8988T (cell line): Measurements from ENCODE around the gene ADARB2.
"Not testable (repeated sequence)": the region's sequence is repeated elsewhere in the genome, so short reads cannot be mapped to it uniquely, and the experiment has no call there.

Experiments used
- DNase-seq: peaks from one replicate; pipeline ENCODE4 v3.0.0; 2011

ADARB2 gene

DNA sequence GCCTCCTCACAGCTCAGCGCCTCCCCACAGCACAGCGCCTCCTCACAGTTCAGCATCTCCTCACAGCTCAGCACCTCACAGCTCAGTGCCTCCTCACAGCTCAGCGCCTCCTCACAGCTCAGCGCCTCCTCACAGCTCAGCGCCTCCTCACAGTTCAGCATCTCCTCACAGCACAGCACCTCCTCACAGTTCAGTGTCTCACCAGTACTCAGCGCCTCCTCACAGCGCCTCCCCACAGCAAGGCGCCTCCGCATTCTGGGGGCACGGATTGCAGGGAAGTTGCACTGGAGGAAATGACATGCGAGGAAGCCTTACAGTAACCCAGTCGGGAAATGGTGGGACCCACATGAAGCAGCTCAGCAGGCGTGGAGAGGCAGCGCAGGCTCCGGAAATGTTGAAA lies 409.6 kb downstream of the ADARB2 start:
- DNase-seq = no peak

DNA sequence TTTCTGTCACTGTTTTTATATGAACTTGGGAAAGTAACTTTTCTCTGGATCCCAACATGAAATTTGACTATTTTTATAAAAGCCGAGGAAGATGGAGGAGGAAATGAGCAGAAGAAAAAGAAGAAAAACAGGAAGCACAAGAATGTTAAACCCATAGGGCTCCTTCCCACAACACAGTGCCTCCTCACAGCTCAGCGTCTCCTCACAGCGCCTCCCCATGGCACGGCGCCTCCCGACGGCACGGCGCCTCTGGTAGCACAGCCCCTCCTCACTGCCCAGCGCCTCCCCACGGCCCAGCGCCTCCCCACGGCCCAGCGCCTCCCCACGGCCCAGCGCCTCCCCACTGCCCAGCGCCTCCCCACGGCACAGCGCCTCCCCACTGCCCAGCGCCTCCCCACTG lies 410.8 kb downstream of the ADARB2 start:
- DNase-seq = not testable (repeated sequence)

DNA sequence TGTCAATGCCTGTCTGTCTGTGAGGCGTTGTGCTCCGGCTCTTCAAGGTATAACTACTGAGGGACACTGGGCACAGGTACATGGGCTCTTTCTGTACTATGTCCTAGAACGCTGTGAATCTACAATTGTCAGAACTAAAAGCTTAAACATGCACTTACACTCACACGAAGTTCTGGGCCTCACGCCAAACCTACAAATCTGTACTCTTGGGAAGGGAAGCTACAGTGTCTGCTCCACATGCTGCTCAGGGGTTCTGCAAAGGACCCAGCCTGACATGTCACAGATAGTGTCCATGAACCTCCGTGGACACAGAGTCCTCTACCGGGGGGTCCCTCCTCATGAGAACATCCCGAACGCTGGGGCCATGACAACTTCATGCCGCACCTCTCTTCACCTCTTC lies 412.4 kb downstream of the ADARB2 start:
- no peak for DNase-seq

DNA sequence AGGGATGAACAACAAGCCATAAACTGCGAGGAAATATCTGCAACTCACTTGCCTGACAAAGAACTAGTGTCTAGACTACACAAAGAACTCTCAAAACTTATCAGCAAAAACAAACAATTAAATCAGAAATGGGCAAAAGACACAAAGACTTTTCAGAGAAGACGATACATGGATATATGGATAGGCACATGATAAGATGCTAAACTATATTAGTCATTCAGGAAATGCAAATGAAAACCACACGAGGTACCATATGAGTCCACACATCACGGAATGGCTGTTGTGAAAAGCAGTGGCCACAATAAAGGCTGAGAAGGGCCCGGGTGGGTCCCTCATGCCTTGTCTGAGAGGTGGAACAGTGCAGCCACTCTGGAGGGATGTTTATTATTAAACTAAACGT lies 413.4 kb downstream of the ADARB2 start:
- no peak for DNase-seq

DNA sequence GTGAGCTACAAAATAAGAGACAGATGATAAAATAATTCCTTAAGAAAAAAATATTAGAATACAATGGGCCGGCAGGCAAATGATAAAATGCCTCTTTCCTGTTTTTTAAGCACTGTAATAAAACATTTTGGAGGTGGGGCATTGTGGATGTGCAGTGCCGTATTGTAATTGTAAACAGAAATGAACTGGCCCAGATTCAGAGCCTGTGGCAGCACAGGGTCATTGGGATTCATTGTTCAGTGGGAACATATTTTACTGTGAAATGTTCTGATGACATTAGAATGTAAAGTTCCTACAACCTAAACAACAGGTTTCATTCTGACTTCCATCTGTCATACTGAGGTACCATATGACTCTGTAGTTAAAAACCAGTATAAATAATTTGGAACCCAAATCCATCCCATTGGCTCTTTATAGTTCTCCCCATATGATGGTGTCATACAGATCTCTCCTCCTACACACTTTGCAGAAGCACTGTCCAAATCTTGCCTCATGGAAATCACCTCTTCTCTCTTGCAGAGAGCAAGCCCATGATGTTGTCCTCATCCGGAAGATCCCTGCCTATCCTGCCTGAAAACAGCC lies 416.5 kb downstream of the ADARB2 start:
- DNase-seq = no peak

DNA sequence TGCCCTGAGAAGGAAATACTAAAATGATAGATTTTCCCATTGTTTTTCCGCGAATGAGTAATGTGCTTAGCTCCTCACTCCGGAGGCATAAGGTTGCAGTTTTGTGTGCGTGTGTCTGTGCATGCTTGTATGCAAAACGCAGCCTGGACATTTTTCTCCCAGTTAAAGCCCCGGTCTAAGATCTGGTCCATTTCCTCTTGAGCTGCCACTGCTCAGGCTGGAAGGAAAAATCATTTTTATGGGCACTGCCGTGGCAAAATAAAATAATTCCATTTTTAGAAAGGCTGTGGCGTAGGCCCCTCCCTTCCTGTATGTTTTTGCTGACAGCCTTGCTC lies 420.5 kb downstream of the ADARB2 start:
- DNase-seq = no peak

DNA sequence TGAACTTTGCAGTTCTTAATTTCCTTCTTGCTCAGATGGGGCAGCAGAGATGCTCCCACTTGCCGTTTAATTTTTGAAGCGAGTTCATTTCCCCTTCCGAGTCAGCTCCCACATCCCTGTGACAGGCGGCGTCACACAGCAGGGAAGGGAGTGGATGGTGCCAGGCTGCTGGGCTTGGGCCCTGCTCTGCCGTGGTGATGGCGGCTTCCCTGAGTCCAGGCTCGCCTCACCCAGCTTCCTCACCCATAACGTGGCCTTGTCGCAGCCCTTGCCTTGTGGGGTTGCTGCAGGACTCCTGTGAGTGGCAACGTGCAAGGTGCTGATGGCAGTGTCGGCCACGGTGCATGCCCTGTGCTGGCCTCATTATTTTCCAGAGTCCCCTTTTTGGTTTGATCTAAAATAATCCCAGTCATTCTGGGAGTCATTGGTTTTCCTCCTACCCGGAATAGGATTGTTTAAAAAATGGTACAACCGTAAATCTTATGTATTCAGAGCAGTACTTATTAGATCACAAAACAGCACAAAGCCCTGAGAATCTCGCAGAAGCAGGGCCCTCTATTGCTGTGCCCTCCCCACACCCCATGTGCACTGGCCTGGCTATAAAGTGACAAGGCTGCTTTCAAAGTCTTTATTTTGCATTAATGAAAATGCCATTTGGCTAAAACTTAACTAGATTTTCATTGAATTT lies 421.1 kb downstream of the ADARB2 start:
- no peak for DNase-seq

DNA sequence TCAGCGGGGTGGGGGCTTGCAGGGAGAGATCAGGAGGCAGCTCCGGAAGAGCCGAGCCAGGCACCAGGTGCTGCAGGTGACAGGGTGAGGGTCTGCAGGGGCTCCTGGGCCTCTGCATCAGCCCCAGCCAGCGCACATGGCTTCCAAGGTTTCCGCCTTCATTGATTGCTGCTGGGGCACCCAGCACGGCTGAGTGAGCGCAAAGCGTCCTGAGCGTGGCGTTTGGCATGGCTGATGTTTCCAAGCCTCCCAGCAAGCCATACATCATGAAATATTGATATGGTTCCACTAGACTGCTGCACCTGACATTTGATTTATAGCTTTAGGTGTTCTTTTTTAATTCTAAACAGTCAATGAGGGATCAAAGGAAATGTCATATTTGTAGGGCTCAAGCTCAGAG lies 422.1 kb downstream of the ADARB2 start:
- DNase-seq = no peak

DNA sequence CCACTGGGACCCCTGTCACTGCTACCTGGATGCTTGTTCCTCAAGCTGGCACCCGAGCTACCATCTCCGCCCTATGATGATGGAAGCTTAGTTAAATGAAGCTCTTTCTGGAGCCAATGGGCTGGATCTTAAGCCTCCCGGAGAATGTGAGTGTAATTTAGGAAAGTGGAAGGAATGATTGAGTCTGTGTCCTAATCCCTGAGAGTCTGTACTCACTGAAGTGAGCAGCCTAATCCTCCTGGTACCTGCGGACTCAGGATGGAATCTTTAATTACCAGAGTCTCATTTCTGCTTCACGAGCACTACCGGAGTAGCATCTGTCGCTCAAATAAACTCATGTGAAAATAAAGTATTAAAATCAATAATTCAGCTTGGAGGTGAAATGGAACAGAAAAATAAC lies 425.6 kb downstream of the ADARB2 start:
- no peak for DNase-seq

DNA sequence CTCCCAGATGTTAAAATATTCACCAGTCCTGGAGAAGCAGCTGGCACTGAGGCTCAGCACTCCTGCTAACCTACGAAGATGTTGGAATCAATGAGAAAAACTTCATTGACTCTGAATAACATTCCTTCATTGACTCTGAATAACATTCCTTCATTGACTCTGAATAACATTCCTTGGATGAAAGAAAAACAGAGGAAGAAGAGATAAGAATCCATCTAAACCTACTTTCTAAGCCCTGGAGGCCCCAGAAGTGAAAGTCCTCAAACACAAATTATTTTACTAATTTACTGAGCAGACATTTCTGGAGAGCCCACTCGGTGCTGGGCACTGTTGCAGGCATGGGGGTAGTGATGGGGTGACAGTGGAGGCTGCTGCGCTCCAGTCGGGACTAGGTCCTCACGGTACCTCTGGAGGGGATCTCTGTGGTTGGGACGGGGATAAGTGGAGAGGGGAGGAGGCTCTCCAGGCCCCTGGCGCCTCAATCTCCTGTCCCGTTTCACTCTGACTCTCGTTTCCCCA lies 427.0 kb downstream of the ADARB2 start:
- no peak for DNase-seq

DNA sequence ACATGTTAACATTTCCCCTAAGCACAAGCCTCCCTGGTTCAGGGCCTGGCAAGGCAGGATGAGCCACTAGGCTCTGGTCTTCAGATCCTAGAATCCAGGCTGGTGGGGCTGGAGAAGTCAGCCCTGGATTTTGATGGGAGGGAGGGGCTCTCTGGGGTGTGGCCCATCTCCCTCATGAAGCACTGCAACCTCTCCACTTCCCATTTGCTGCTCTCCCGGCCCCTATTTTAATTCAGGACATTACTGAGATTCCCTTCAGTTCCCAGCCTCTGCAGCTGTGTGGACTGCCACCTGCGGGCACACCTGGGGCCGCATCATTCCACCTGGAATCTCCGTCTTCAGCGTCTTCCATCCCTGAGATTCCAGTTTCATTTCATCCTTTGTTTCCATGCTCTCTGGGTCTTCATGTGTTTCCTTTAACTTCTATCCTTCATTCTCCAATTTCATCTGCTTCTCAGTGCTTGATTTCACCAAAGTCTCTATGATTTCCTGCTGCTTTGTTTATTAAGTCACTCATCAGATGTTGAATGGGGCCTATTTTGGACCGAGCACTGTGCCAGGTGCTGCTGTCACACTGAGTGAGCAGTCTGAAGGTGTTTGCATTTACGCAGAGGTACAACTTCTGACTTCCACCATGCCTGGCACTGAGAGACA lies 427.6 kb downstream of the ADARB2 start:
- DNase-seq = no peak

DNA sequence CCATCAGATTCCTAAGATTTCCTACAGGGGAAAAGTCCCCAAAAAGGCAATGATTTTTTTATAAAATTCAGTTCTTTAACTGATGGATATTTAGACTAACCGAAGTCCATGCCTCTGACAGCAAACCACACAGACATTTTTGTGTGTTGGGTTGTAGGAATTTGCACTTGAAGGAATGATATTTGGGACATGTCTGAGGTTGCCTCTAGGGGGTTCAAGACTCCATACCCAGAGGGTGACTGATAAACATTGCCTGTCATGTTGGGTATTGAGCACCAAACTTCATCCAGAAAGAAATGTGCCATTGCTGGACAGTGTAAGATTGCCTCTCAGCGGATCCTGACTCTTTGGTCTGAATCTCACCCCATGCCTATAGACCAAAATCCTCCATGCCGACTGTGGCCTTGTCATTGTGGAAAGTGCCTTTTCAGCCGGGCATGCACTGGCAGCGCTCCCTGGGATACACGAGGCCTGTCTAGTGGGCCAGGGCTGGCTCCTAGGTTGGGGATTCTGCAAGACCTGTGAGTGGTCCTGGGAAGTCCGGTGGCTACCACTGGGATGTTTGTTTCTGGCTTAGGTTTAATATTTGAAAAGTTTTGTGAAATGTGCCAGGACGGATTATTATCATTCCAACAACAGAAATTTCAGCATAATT lies 428.2 kb downstream of the ADARB2 start:
- DNase-seq = no peak

DNA sequence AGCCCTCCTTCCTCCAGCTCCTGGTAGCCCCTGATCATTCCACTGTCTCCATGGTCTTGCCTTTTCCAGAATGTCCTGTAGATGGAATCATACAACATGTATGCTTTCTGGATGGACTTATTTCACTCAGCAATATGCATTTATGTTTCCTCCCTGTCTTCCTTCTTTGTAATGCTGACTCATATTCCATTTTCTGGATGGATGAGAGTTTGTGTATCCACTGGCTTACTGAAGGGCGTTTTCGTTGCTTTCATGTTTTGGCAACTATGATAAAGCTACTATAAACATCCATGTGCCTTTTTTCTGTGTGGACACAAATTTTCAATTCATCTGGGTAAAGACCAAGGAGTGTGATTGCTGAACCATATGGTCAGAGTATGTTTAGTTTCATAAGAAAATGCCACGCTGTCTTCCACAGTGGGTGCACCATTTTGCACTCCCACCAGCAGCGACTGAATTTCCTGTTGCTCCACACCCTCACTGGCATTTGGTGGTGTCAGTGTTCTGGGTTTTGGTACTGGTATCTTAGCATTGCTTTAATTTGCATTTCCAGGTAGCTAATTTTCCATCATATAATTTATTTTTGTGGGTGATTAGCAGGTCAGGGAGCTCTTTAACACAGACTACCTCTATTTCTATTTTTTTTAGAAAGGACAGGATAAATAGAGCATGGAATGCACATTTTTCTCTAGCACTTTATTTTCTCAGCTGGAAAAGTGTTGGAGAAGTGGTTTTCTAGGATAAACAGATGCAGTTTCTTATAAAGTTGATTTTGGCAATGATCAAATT lies 429.0 kb downstream of the ADARB2 start:
- no peak for DNase-seq

DNA sequence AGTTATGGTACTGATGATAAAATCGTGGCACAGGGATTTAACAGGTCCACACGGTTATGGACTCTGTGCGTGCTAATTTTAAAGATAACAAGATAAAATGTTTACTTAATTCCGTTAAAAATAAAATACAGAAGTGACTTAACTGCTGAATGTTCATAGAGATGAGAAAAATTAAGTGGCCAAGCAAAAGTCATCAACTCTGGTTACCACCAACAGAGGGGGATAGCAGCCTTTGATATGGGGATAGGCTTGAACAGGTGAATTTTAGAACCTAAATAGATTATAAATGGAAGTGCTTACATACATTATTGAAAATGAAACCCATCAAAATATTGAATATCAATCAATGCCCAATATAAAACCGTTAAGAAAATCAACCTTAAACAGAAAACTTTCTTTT lies 436.2 kb downstream of the ADARB2 start:
- no peak for DNase-seq

DNA sequence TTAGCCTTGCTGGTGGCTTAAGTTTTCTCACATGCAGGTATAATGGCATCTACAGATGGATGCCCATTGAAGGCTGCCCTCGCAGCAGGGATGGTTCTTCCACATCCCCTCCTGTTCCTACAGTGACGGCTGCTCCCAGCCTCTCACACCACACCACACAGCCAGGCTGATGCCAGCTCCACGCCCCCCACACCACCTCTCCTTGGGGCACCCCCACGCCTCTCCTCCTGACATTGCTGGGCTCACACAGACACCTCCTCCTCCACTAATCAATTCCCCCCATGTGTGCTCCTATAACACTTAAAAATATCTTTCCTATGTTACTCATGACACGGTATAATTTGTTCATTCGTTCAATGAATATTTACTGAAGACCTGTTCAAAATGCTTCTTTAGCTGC lies 437.1 kb downstream of the ADARB2 start:
- no peak for DNase-seq

DNA sequence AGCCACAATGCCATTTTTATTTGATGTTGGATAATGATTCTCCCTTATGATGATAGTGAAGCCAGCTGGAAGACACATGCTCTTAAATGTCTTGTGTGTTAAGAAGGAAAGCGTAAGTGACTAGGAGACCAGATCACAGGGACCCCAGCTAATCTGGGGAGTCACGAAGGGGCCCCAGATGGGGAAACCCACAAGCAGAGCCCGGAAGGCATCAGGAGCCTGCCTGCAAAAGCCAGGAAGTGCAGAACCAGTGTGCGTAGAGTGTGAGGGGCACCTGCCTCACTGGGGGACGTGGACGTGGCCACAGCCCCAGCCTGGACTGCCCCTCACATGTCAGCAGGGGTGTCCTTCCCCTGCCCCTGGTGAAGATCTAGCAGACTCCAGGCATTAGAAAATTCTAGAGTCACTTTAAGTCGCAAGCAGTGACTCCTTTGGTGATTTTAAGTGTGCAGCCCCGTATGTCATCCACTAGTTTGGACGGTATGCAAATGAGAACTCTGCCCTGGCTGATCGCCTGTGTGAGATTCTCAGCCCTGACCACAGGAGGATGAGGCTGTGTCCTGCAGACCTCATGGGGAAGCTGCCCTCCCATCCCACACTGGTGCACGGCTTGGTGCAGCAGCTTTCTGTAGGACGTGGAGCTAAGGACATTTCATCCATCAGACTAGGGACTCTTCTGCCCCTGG lies 438.1 kb downstream of the ADARB2 start:
- DNase-seq = no peak

DNA sequence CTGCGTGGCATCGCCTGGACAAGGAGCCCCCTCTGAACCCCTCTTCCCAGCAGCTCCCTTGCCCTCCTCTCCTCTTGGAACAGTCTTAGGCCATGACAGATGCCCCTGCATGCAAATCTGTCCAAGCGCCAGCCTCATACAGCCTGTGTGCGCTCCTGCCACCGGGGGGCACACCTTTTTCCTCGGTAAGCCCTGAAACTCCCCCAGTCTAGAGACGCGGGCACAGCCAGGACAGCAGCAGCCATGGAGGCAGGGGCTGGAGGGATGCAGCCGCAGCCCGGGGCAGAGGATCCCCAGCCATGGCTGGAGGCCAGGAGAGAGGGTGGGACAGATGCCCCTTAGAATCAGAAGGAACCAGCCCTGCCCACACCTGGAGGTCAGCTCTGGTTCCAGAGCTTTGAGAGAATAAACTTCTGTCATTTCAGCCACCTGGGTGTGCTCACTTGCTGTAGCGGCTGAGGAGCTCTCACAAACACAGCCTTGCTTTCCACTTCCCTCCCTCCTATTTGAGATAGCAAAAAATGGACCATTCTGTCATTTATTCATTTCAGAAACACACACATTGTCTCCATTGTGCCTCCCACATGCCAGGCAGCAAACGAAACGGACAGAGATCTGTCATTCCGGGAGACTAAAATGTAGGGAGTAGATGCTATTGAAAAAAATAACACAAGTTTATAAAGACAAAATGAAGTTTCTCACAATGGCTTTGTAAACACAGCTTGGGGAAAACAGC lies 439.6 kb downstream of the ADARB2 start:
- DNase-seq = peak; percentile 42

DNA sequence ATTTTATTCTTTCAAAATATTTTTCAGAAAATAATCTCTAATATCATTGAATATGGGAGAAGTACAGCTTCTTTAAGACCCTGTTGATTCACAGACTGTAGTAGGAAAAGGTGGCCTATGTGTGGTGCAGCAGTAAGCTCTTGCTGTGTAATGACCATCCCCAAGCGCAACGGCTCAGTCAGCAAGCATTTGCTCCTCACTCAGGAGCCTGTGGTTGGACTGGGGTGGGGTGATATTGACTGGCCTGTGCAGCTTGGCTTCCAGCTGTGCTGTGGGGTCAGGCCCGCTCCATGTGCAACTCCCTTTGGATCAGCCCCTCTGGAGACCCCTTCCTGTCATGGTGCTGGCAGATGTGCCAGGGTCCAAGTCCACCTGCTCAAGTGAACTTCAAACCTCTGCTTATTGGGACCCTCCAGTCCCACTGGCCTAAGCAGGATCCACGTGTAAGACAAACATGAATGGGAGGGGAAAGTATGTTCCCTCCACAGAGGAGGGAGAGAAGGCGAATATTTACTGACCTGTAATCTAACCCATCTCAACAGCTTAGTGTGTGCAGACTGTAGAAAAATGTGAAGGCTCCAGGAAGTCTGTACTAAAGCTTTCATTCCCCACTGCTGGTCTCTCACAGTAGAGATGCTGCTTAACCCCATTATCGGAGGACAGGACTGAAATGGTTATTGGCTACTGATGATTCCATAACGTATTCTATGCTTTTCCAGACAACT lies 441.4 kb downstream of the ADARB2 start:
- no peak for DNase-seq

DNA sequence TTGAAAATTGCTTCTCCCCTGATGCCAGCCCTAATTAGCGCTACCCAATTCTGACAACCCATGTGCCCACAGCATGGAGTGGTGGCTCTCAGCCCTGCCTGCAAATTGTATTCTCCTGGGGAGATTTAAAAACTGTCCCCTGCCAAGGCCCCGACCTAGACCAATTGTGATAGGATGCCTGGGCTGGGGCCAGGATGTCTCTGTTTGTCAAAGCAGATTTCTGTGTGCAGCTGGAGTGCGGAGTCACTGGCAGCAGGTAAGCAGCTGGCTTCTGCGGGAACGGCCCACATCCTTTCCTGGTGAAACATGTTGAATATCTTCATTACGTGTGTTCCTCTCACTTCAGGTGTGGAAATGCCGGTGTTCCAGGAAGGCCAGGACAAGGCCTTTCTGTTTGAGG lies 442.6 kb downstream of the ADARB2 start:
- no peak for DNase-seq

DNA sequence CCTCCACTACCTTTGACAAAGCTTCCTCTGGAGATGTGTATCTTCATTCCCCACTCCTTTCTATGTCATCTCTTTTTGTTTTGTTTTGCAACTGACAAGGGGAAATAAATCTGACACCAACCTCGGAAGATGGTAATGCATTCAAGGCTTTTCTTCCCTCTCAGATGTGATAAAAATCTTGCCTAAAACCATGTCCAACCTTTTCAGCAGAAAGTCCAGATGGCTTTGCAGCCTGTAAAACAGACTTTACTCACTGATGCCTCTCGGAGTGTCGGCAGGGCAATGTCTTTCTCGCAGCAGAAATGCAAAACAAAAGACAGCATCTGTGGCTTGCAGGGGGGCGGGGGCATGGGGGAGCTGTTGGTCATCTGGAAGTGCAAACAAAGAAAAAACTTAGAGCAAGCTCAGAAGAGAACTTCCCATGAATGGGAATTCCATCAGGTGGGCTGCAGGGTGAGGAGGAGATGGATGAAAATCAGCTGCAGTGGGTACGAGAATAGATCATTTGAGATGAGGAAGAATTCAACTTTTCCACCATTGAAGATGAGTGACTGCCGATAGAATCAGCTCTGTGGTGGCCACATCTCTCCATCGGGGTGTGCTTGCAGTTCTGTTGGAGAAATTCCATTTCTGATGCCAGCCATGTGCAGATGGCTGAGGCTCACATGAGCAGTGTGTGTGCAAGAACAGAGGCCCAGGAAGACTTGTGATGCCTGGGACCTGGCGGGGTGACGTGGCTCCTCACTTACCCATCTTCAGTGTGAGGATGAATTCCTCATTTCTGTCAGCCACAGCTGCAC lies 443.5 kb downstream of the ADARB2 start:
- DNase-seq = no peak
